Measurements from ENCODE around the gene FAM83G.
"Not testable (repeated sequence)": the region's sequence is repeated elsewhere in the genome, so short reads cannot be mapped to it uniquely, and the experiment has no call there.

FAM83G gene

GRCh38 chr17:19023209-19023999 is 18.8 kb upstream of the FAM83G start:
- DNase-seq = no peak

- no peak for DNase-seq
Observed at GRCh38 chr17:19022747-19023146, 18.2 kb upstream of the FAM83G start.

- DNase-seq = no peak
Observed at GRCh38 chr17:19022128-19022527, 17.6 kb upstream of the FAM83G start.

GRCh38 chr17:19021622-19022083 is 17.1 kb upstream of the FAM83G start:
- peak in 1 of 4 experiments; percentile 34 for DNase-seq

GRCh38 chr17:19021011-19021621 is 16.6 kb upstream of the FAM83G start:
- DNase-seq = not testable (repeated sequence)

GRCh38 chr17:19020016-19020415 is 15.5 kb upstream of the FAM83G start:
- no peak for DNase-seq

GRCh38 chr17:19019041-19019941 is 14.7 kb upstream of the FAM83G start:
- DNase-seq = no peak

GRCh38 chr17:19018600-19018950 is 14.0 kb upstream of the FAM83G start:
- DNase-seq = no peak

- DNase-seq = no peak
Observed at GRCh38 chr17:19017804-19018599, 13.4 kb upstream of the FAM83G start.

- DNase-seq = no peak
Observed at GRCh38 chr17:19017401-19017800, 12.8 kb upstream of the FAM83G start.

- no peak for DNase-seq
Observed at GRCh38 chr17:19016881-19017280, 12.3 kb upstream of the FAM83G start.

- no peak for DNase-seq
Observed at GRCh38 chr17:19016297-19016696, 11.7 kb upstream of the FAM83G start.

GRCh38 chr17:19015428-19015827 is 10.9 kb upstream of the FAM83G start:
- no peak for DNase-seq

- DNase-seq = no peak
Observed at GRCh38 chr17:19014628-19015215, 10.2 kb upstream of the FAM83G start.

- no peak for DNase-seq
Observed at GRCh38 chr17:19013806-19014627, 9.5 kb upstream of the FAM83G start.

GRCh38 chr17:19013226-19013625 is 8.7 kb upstream of the FAM83G start:
- DNase-seq = no peak

GRCh38 chr17:19012171-19013080 is 7.9 kb upstream of the FAM83G start:
- no peak for DNase-seq

GRCh38 chr17:19011581-19011980 is 7.0 kb upstream of the FAM83G start:
- no peak for DNase-seq

- no peak for DNase-seq
Observed at GRCh38 chr17:19010729-19011505, 6.4 kb upstream of the FAM83G start.
